GM18861 (cell line): ENCODE results near the gene MINDY4.

Source experiments
- ATAC-seq: cut with Tn5 transposase; IDR thresholded peaks from one replicate; pipeline ENCODE4 v1.9.1; 2021; ENCODE audit not compliant: unreplicated experiment

Gene MINDY4

DNA sequence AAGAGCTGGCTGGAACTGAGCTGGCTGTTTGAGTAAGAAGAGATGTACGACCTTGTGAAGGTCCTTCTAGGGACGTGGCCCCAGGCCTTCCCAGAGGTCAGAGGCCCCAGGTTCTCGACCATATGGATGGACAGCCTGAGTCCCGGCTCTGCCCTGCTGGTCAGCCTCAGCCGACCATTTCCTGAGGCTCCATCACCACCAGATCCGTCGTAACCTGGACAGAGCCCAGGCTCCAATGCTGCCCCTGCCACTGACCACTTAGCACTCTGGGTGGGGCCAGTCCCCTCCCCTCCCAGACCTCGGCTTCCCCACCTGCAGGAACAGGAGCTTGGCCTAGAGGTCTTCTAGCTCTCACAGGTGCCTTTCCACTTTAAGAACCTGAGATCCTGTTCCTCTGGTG, 29.9 kb upstream of the MINDY4 start:
- no peak for ATAC-seq

- ATAC-seq = no peak
Measured at GRCh38 chr7:30743371-30744074, 27.7 kb upstream of the MINDY4 start.

DNA sequence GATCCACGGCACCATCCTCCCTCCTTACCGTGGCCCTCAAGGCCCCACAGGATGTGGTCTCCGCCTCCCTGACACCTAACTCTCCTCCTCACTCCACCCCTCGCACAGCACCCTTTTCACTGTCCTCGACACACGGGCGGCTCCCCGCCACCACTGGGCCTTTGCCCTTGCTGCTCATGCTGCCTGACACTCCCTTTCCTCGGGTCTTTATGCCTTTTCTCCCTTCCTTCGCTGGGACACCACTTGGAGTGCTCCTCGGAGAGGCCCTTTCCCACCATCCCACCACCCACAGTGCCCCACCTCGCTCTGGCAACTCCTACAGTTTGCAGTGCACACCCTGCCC, 27.2 kb upstream of the MINDY4 start:
- ATAC-seq = no peak

DNA sequence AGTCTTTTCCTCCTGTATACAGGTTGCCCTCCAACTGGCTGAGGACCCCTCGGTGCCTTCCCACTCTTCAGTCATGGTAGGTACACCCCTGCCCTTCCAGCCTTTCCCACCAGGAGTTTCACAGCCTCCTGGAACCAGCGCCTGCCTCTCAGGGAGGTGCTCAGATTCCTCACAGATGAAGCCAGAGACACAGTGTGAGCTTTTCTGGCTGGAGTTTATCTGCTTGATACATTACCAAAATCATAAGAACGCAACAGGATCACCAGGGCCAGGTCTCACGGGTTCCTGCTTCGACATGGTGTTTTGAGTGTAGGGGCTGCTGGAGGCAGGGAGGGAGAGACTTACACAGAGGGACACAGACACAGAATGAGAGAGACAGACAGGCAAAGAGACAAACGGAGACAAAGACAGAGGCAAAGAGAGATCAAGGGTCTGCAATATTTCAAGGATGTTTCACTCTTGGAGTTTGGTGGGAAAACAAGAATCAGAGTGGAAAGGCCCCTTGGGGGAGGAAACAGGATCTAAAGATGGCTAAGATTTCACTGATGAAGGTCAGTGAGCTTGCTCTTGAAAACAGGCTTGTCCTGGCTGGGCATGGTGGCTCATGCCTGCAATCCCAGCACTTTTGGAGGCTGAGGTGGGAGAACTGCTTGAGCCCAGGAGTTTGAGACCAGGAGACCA, 25.8 kb upstream of the MINDY4 start:
- no peak for ATAC-seq

- no peak for ATAC-seq
Measured at GRCh38 chr7:30750010-30750409, 21.2 kb upstream of the MINDY4 start.

- ATAC-seq = no peak
Measured at GRCh38 chr7:30750683-30751650, 20.2 kb upstream of the MINDY4 start.

DNA sequence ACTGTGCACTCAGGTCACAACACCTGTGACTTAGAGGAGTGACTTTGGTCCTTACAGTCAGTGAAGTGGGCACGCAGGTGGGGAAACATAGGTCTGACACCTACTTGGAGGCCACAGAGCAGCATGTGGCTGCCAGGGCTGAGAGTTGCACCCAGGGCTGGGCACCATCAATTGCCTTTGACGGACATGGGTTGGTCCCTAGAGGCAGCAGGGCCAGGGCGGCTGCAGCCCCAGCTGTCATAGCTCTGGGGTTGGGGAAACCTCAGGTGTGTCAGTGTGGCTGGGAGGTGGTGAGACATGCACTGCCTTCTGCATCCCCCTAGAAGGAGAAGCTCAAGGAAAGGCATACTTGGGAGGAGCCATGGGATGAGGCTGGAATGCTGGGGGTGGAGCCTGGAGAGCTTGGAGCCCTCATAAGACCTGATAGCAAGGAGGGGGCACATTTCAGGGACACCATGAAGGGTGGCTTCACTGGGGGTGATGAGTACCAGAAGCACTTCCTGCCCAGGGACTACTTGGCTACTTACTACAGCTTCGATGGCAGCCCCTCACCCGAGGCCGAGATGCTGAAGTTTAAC, 19.4 kb upstream of the MINDY4 start, which contains the start of gene INMT:
Gene INMT, plus strand, starts transcription at position 440 of the 578 bp plus-strand sequence. Its CDS starts 16 bp downstream, at position 456.
- ATAC-seq = no peak

GRCh38 chr7:30752484-30752883, 18.7 kb upstream of the MINDY4 start:
- no peak for ATAC-seq

- ATAC-seq = no peak
Measured at GRCh38 chr7:30752979-30753378, 18.2 kb upstream of the MINDY4 start.

- no peak for ATAC-seq
Measured at GRCh38 chr7:30754315-30754877, 16.8 kb upstream of the MINDY4 start.

DNA sequence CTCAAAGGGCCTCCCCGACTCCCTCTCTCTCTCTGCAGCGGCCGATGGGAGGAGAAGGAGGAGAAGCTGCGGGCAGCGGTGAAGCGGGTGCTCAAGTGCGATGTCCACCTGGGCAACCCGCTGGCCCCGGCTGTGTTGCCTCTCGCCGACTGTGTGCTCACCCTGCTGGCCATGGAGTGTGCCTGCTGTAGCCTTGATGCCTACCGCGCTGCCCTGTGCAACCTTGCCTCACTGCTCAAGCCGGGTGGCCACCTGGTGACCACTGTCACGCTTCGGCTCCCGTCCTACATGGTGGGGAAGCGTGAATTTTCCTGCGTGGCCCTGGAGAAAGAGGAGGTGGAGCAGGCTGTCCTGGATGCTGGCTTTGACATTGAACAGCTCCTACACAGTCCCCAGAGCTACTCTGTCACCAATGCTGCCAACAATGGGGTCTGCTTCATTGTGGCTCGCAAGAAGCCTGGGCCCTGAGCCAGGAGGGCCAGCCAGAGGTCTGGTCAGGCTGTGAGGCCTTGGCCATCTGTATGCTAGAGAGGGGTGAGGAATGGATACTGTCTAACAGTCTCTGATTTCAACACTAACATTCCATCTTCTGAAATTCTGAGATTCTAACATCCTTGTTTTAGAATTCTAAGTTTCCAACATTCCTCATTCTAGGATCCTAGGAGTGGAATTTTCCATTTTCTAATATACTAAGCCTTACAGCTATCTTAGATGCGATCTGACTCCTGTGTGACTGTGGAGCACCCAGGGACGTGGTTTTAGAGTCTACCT, 15.6 kb upstream of the MINDY4 start:
- ATAC-seq = no peak

GRCh38 chr7:30757342-30757692, 13.9 kb upstream of the MINDY4 start:
- no peak for ATAC-seq

DNA sequence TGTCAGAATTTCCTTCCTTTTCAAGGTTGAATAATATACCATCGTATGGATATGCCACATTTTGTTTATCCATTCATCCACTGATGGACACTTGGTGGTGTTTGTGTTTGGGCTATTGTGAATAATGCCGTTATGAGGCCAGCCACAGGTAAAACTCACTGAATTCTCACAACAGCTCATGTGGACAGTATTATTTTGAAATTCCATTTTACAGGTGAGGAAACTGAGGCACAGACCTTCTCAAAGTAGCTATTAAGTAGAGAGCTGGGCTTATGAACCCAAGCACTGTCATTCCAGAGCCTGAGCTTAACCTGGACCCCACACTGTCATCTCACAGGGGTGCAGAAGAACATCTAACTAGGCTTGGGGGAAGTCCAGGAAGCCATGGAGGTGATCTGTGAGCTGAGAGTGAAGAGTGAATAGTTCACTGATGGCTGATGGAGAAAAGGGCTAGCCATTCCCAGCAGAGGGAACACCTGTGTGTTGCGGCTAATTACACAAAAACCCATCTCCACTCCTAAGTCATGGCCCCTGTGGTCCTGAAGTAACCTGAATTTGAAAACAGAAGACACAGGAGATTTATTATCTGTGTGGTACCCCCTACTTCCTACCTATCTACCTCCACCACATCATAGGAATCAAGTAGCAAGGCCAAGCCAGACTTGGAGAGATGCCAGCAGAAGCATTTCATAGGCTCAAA, 10.6 kb upstream of the MINDY4 start:
- ATAC-seq = no peak

DNA sequence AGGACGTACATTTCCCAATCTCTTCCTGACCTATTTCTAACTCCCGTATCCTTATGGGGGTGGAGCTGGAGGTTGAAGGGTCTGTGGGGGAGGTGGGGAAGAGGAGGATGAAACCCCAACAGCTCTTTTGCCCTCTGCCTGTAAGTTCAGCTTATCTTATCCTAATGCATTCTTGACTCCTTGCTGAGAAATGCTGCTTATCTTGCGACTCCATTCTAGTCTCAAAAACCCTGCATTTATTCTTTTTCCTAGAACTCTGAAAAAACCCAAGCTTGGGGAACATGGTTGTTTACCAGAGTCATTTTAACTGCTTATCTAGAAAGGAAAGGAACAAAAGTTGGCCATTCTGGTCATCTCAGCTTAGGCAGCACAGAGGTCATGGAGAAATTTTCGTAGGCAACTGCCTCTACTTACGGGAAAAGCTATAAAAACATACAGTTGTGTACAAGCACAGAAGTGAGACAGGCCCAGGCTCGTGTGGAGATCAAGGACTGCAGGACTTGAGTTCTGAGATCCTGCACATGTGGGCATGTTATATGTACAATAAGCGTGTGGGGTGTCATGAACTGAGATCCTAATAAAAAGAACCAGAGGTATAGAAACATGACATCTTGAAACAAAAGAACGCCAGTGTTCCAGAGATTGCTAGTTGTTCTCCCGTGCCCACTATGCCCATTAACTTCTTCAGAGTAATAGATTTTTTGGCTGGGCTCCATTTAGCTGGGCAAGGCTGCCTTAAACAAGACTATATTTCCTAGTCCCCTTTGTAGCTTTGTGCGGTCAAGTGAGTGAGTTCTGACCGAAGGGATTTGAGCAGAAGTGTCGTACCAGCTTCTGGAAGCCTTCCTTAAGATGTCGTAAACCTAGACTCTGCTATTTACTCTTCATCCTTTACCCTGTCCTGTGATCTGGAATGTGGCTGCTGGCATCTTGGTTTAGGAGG, 9.7 kb upstream of the MINDY4 start:
- ATAC-seq = no peak

- ATAC-seq = no peak
Measured at GRCh38 chr7:30764030-30764975, 6.9 kb upstream of the MINDY4 start.

- ATAC-seq = no peak
Measured at GRCh38 chr7:30765408-30765807, 5.8 kb upstream of the MINDY4 start.

GRCh38 chr7:30770845-30771173, 408 bp upstream of the MINDY4 start:
- ATAC-seq = no peak
